HUES6 (cell line): Measurements from ENCODE around the gene MCRS1.

ENCODE experiments used
- H3K27ac ChIP-seq: 2 replicates; pipeline ENCODE4 v1.7.0; 2013; ENCODE audit warnings: low read depth, mild to moderate bottlenecking, low read length, inconsistent platforms
- H3K27me3 ChIP-seq: 2 replicates; pipeline ENCODE4 v1.6.1; 2013; ENCODE audit warnings: low read length; ENCODE audit not compliant: control insufficient read depth, insufficient read depth
- H3K36me3 ChIP-seq: 2 replicates; pipeline ENCODE4 v1.6.1; 2013; ENCODE audit warnings: low read length; ENCODE audit not compliant: control insufficient read depth, insufficient read depth
- H3K4me1 ChIP-seq: 2 replicates; pipeline ENCODE4 v1.6.1; 2013; ENCODE audit warnings: low read length; ENCODE audit not compliant: control insufficient read depth, insufficient read depth
- H3K4me3 ChIP-seq: 2 replicates; pipeline ENCODE4 v1.5.1; 2013; ENCODE audit warnings: low read depth, low read length
- H3K9ac ChIP-seq: one replicate; pipeline ENCODE4 v1.6.1; 2013; ENCODE audit warnings: mild to moderate bottlenecking, low read length
- H3K9me3 ChIP-seq: 2 replicates; pipeline ENCODE4 v1.6.1; 2013; ENCODE audit warnings: low read depth, low read length; ENCODE audit not compliant: control insufficient read depth, insufficient read depth

Gene MCRS1

GRCh38 chr12:49580572-49581535, 12.9 kb upstream of the MCRS1 start:
- no peak overlapping the region for H3K9ac ChIP-seq
- no peak overlapping the region for H3K4me3 ChIP-seq

GRCh38 chr12:49578471-49579112, 10.7 kb upstream of the MCRS1 start:
- Histone ChIP-seq H3K9ac (no peak overlapping the region), H3K4me1 (peaks cover 6% of the 10 kb centered on the region), H3K36me3 (peaks cover 15% of the 10 kb centered on the region), H3K9me3 (no peaks in the 10 kb centered on the region), H3K4me3 (no peak overlapping the region), H3K27me3 (no peaks in the 10 kb centered on the region), H3K27ac (no peak overlapping the region)

More at GRCh38 chr12:49580572-49581535, 12.9 kb upstream of the MCRS1 start:
- peaks cover 6% of the 10 kb centered on the region for H3K4me1 ChIP-seq
- no peaks in the 10 kb centered on the region for H3K9me3 ChIP-seq
- no peak overlapping the region for H3K27ac ChIP-seq
- H3K27me3 ChIP-seq, result no peaks in the 10 kb centered on the region
- peaks cover 16% of the 10 kb centered on the region for H3K36me3 ChIP-seq

- H3K27me3 ChIP-seq, result no peaks in the 10 kb centered on the region
- peaks cover 6% of the 10 kb centered on the region for H3K4me1 ChIP-seq
- no peak overlapping the region for H3K27ac ChIP-seq
- no peak overlapping the region for H3K4me3 ChIP-seq
- H3K9me3 ChIP-seq, result no peaks in the 10 kb centered on the region
- H3K36me3 ChIP-seq, result peaks cover 10% of the 10 kb centered on the region; the same call in 1 of the 2 replicates
- no peak overlapping the region for H3K9ac ChIP-seq
Measured at GRCh38 chr12:49577589-49578315, 9.8 kb upstream of the MCRS1 start.

- H3K27ac ChIP-seq, result peak overlapping the region; percentile 89; the same call in 1 of the 2 replicates
- H3K4me3 ChIP-seq, result peak overlapping the region; percentile 90
- H3K4me1 ChIP-seq, result 0 out of 2 replicates have a peak, but pooled peaks cover 3% of the 10 kb centered on the region
- H3K9ac ChIP-seq, result peak overlapping the region; percentile 91
- H3K9me3 ChIP-seq, result no peaks in the 10 kb centered on the region; the same call in 1 of the 2 replicates
- peaks cover 25% of the 10 kb centered on the region for H3K36me3 ChIP-seq
- no peaks in the 10 kb centered on the region for H3K27me3 ChIP-seq
Measured at GRCh38 chr12:49568442-49569162, 660 bp upstream of the MCRS1 start.

- H3K27ac ChIP-seq, result peak overlapping the region; percentile 89; the same call in 1 of the 2 replicates
- no peaks in the 10 kb centered on the region for H3K27me3 ChIP-seq
- peaks cover 39% of the 10 kb centered on the region for H3K36me3 ChIP-seq
- peak overlapping the region; percentile 91 for H3K9ac ChIP-seq
- no peaks in the 10 kb centered on the region; the same call in 1 of the 2 replicates for H3K9me3 ChIP-seq
- H3K4me1 ChIP-seq, result 0 out of 2 replicates have a peak, but pooled peaks cover 3% of the 10 kb centered on the region
- H3K4me3 ChIP-seq, result peak overlapping the region; percentile 90
Measured at GRCh38 chr12:49567302-49567610, 686 bp downstream of the MCRS1 start.

- Histone ChIP-seq H3K27ac (no peak overlapping the region), H3K4me3 (no peak overlapping the region), H3K4me1 (0 out of 2 replicates have a peak, but pooled peaks cover 3% of the 10 kb centered on the region), H3K27me3 (no peaks in the 10 kb centered on the region), H3K9ac (no peak overlapping the region), H3K36me3 (peaks cover 48% of the 10 kb centered on the region), H3K9me3 (no peaks in the 10 kb centered on the region)
Measured at GRCh38 chr12:49566361-49566760, 1.6 kb downstream of the MCRS1 start.

- no peaks in the 10 kb centered on the region for H3K27me3 ChIP-seq
- H3K36me3 ChIP-seq, result peaks cover 55% of the 10 kb centered on the region
- no peaks in the 10 kb centered on the region for H3K9me3 ChIP-seq
- no peak overlapping the region for H3K9ac ChIP-seq
- H3K27ac ChIP-seq, result no peak overlapping the region
- H3K4me1 ChIP-seq, result 0 out of 2 replicates have a peak, but pooled peaks cover 3% of the 10 kb centered on the region
- H3K4me3 ChIP-seq, result no peak overlapping the region
Measured at GRCh38 chr12:49565406-49566265, 2.3 kb downstream of the MCRS1 start.

- H3K27me3 ChIP-seq, result no peaks in the 10 kb centered on the region
- H3K4me3 ChIP-seq, result no peak overlapping the region
- H3K27ac ChIP-seq, result no peak overlapping the region
- H3K36me3 ChIP-seq, result peaks cover 63% of the 10 kb centered on the region
- H3K4me1 ChIP-seq, result 0 out of 2 replicates have a peak, but pooled peaks cover 3% of the 10 kb centered on the region
- H3K9me3 ChIP-seq, result no peaks in the 10 kb centered on the region
- H3K9ac ChIP-seq, result no peak overlapping the region
Measured at GRCh38 chr12:49564686-49565405, 3.1 kb downstream of the MCRS1 start.

GRCh38 chr12:49563951-49564685, 3.8 kb downstream of the MCRS1 start:
- Histone ChIP-seq H3K9ac (no peak overlapping the region), H3K36me3 (peaks cover 70% of the 10 kb centered on the region), H3K27ac (no peak overlapping the region), H3K27me3 (no peaks in the 10 kb centered on the region), H3K4me3 (no peak overlapping the region), H3K4me1 (0 out of 2 replicates have a peak, but pooled peaks cover 3% of the 10 kb centered on the region), H3K9me3 (no peaks in the 10 kb centered on the region)
